GM19240 (cell line): Measurements from ENCODE around the gene HEG1.

ENCODE experiments used
- DNase-seq: peaks from one replicate; pipeline ENCODE4 v3.0.0; 2011; ENCODE audit warnings: low spot score; ENCODE audit not compliant: insufficient read length

The HEG1 gene

DNA sequence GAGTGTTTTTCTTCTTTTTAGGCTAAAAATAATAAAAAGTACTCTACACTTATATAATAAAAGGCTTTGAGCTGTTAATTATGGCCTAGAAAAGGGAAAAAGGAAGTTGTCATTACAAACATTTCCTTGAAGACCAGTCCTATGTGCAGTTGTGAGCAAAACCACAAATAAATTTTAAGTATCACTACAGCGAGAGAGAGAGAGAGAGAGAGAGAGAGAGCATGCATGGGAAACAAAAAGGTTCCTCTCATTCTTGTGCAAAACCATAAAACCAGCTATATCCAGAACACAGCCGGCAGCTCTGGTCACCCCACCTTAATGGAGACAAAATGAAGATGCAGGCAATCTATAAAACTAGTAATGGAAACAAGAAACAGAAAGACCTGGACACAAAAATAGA is 33.6 kb downstream of the HEG1 start:
- no peak for DNase-seq

DNA sequence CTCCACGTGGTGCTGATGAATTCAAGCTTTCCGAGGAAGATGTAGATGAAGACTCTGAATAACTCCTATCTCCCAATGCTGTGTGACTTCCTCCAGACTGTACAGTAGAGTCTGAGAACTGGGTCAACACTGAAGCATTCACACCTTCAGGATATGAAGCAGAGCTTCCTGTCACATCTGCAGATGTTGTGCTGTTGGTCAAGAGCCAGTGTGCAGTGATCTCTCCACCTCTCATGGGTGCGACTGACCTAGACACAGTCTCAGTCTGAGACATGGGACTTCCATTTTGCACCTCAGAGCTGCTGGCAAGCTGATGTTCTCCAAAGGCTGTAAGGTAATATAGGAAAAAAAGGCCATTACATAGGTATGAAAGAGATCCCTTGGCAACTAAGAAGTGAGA is 36.5 kb downstream of the HEG1 start:
- no peak for DNase-seq

- DNase-seq, result no peak
These were observed 38.4 kb downstream of the HEG1 start for GRCh38 chr3:125017406-125017805.

- no peak for DNase-seq
These were observed 41.1 kb downstream of the HEG1 start for GRCh38 chr3:125014570-125015179.

- no peak for DNase-seq
These were observed 42.7 kb downstream of the HEG1 start for GRCh38 chr3:125013095-125013494.

GRCh38 chr3:125011941-125012340 is 43.9 kb downstream of the HEG1 start:
- DNase-seq, result no peak

DNA sequence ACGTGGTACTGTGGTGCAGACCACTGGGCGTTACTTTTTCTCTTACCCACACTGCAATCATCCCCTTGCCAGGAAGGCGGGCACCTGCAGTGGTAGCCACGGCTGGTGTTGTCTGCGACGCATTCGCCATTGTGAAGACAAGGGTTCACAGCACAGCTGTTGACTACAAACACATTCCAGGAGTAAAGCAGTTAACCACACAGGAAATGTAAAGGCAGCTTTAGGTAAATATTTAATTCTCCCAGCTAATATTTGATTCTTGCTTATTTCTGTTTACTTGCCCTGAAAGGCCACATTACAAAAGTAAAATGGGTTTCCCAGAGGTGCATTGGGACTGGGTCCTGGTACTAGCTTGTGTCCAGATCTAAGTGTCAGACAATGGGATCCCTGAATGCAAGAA is 45.4 kb downstream of the HEG1 start:
- DNase-seq, result no peak

DNA sequence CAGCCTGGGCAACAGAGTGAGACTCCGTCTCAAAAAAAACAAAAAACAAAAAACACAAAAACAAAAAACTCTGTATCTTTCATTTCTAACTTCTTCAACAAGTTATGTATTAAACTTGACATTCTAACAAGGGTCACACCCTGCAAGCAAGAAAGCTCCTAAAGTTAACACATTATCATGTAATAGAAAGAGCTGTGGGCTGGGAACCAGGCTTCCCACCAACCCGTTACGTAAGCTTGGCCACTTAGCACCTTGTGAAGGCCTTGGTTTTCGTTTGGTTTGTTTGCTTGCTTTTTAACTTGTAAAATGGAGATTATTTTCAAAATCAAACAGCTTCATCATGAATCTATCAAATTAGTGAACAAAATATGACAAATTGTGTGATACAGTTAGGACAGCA is 47.0 kb downstream of the HEG1 start:
- no peak for DNase-seq

DNA sequence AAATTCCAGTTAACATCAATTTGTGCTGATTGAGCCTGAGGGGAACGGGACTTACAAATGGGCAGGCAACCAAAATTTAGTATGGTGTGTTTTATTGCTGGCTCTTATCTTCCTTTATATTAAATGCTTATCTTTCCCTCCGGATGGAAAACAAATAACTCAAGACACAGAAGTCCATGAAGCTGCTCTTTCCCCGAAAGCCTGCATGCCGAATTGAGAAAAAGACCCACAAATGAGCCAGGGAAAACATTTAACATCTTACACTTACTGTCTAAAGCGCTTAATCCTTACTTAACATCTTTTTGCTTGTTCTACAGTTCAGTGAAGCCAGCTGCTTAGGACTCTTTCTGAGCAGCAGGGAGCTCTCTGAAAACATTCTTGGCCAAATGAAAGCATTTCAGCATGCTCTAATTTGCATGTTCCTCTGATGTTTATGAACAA is 49.5 kb downstream of the HEG1 start:
- DNase-seq, result no peak

DNA sequence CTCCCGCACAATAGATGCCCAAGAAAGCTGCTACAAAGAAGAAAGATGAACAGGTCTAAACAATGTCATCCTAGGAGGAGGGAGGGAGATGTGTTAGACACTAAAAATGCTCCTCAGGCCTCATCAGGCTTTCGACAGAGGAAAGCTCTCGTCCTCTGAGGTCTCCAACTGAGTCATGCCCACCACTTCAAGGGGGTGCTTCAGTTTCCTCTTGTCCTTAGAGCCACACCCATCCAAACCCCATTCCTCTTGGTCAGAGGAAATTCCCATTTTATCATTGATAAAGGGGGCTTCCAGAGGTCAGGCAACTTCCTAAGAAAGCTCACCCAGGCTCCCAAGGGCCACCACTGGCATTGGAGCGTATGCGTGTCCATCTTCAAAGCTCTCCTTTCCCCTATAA is 50.1 kb downstream of the HEG1 start:
- no peak for DNase-seq

- DNase-seq, result no peak
These were observed 50.6 kb downstream of the HEG1 start for GRCh38 chr3:125005222-125005621.

- DNase-seq, result no peak
These were observed 51.8 kb downstream of the HEG1 start for GRCh38 chr3:125003859-125004595.

DNA sequence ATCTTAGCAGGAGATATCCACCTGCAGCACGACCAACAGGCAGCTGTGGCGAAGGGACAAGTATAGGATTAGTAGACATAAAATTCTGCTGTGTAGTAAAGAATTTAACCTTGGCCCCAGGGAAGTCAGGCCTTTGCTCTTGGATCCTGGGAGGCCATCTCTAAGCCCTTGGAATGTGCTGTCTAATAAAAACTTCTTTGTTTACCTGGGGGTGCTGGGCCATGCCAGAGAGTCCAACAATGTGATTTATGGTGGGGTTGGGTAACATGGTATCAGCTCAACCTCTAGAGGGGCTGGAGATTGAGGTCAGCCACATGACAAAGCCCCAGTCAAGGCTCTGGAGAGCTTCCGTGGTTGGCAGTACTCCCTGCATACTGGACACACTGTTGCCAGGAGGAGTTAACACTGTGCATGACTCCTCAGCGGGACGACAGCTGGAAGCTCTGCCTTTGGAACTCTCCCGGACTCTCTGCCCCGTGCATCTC is 52.4 kb downstream of the HEG1 start:
- no peak for DNase-seq

DNA sequence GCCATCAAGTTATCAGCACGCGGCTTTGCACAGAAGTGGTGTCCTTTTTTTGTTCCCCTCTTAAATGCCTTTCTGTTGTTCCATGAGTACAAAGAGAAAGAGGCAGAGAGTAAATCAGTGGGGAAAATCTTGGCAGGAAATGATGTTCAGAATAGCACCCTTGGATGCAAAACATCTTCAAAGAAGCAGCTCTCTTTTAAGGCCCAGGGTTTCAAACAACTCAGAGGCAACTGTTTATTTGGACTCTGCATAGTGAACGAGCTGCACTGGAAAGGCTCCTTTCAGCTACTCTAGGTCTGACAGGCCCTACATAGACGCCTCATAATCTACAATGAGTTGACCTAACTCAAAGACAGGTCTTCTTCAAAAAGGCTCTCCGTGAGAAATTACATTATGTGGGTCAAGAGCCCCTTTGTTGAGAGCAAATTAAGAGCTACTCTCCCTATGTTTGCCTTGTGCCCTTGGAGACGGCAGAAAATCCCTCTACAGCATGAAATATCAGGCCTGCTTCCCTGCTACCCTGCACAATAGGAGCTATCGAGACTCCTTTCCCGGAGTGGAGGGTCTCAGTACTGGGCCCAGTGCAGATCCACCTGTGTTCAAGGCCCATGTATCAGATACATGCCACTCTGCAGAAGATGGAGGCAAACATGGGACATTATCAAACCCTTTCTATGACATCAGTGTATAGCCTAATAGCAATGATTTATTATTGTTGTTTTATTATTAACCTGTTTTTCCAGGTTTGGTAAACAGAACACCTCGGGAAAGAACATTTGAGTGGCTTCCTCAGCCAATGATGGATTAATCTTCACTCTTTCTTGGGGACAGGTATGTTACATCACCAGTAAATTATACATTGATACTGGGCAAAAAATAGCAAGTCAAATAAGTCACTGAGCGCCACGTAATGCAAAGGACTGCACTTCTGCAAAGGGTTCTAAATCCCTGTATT is 53.1 kb downstream of the HEG1 start:
- no peak for DNase-seq

DNA sequence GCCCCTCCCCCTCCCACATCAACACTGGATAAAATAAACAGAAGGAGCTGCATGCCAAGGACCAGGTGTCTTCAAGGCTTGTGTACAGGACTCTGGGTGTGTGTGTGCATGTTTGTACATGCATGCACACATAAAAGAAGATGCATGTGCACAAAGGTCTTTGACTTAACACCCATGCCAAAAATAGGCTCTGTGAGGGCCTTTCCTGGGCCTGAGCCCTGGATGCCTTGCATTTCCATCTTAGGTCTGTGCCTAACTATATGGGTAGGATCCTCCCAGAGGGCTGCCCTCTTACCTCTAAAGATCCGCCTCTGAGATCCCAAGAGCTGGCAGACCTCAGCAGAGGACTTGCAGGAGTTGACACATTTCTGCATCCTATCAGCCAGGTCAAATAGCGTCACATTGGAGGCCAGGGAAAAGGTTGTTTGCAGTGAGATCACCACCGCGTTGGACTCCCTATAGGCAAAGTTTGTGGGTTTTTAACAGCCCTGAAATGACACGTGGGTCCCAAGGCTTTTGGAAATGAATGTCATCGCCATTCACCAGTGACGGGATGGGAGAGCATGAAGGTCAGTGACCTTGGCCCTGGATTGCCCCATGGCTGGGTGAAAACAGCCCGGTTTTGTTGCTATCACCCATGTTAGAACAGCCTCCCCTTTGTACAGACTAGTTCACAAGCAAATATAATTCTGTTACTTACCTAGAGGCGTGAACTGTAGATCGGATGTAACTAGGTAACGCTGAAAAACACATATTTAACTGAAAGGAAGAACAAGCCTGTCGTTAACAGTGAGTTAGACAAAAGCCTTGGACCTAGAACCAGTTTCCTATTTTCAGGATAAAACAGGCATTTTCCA is 54.0 kb downstream of the HEG1 start:
- no peak for DNase-seq

DNA sequence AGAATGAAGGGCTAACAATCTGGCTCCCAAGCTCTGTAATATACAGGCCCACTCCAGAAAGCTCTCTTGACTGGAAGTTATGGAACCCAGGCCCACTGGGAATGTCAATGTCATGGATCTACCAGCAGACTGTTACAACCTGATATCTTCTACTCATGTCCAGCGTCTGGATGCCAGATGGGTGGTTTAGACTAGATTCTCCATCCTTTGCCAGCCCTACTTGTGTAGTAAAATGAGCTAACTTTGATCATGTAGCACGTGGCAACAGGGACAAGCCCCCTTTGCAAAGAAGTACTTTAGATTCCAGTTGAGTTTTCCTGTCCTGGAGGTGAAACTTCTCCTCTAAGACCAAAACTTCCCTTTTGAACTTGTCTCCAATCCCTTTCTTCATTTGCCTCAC is 55.1 kb downstream of the HEG1 start:
- DNase-seq, result no peak

- no peak for DNase-seq
These were observed 55.8 kb downstream of the HEG1 start for GRCh38 chr3:124999897-125000435.

DNA sequence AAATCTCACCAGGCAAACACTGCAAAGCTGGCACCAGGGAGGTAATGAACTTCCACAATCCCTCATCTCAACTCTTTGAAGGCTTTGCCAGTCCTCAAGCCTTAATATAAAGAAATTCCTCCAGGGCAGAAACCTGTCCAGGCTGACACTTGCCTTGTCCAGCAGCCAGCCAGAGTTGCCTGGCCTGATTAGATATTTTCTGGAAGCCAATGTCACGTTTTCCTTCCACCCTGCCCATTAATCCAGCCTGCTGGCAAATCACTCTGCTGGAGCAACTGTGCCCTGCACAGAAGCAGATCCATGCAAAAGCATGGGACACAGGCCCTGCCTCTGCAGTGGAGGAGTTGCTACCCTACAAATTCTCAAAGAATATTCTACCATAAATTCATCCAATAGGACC is 56.5 kb downstream of the HEG1 start:
- DNase-seq, result no peak

- no peak for DNase-seq
These were observed 57.6 kb downstream of the HEG1 start for GRCh38 chr3:124998247-124998630.

DNA sequence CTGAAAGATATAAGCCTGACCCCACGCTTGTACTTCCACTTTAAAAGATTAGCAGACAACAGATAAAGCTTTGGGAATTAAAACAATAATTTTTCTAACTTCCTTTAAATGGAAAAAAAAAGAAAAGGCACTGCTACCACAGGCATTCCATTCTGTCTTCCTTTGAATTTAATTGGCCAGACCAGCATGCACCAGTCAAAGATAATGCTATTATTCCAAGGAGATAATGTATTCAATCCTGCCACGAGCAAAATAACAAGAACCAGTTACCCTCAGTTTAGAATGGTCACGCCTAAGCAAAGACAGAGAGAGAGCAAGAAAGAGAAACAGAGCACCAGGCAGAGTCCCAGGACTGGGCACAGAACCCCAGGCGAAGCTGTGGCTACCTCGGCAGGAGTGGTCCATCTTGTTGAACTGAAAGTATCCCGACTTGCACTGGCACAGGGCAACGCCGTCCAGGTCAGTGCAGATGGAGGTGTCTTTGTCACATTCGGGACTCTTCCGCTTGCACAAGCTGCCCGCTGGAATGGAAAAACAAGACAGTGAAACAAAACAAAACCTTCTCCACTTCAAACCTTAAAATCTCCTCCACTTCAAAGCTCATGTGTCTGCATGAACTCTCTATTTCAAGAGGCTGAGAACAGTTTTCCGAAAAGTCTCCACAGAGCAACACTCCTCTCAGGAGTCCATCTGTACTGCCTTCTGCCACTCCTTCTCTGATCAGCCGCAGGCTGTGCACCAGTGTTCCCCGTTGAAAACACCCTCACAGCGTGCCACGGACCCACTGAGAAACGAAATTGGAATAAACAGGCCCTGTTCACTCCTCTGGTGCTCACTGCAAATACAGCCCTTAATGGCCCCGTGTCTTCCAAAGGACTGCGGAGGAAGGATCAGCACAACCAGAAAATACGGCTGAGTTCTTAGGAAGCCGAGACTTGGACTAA is 58.2 kb downstream of the HEG1 start:
- no peak for DNase-seq
